IMR-90 (cell line): ENCODE data around the gene GALNT9. TPM values are rescaled to one million over a fixed set of nuclear protein-coding genes. Genes with fewer than 3 reads are reported as not detected.

Experiments
- ATAC-seq: fragments of 200-7000 bp; cut with Tn5 transposase; 2 replicates; pipeline ENCODE4 v1.9.1; 2020; ENCODE audit warnings: low read depth, mild to moderate bottlenecking, moderate library complexity
- BruUV-seq: library from RNA; stranded (reverse); fragments of 400-500 nt; replicated peaks from 2 replicates; lab custom pipeline; 2021; lab: Mats Ljungman, UMichigan
- CTCF ChIA-PET: fragments of 300-600 bp; formaldehyde crosslinking; extraction: SDS; loops from one replicate; lab custom pipeline; 2021; ENCODE audit warnings: antibody characterized with exemption; lab: Yijun Ruan, JAX
- POLR2A ChIA-PET: fragments of 300-600 bp; sonication (Branson Sonifier 250); formaldehyde crosslinking; loops from one replicate; lab custom pipeline; 2022; ENCODE audit warnings: antibody characterized with exemption; ENCODE audit not compliant: unreplicated experiment; lab: Charles Lee
- DNase-seq: peaks from one replicate; pipeline ENCODE4 v3.0.0; 2013
- H2AFZ ChIP-seq: replicated peaks from 2 replicates; pipeline ENCODE3; 2013; ENCODE audit warnings: low read length, mild to moderate bottlenecking; ENCODE audit not compliant: poor library complexity
- H2AK5ac ChIP-seq: 2 replicates; pipeline ENCODE4 v1.6.1; 2013; ENCODE audit warnings: low read depth, low read length, inconsistent platforms
- H2AK9ac ChIP-seq: replicated peaks from 2 replicates; pipeline ENCODE3; 2013; ENCODE audit warnings: mild to moderate bottlenecking, low read depth, low read length, moderate library complexity; ENCODE audit not compliant: poor library complexity
- H2BK120ac ChIP-seq: 2 replicates; pipeline ENCODE4 v1.6.1; 2013; ENCODE audit warnings: low read depth, low read length, inconsistent platforms
- H2BK15ac ChIP-seq: 3 replicates; pipeline ENCODE4 v1.6.1; 2013; ENCODE audit warnings: low read depth, low read length, inconsistent platforms
- H2BK20ac ChIP-seq: 2 replicates; pipeline ENCODE4 v1.6.1; 2013; ENCODE audit warnings: low read depth, mild to moderate bottlenecking, inconsistent platforms, low read length, moderate library complexity
- H2BK5ac ChIP-seq: 2 replicates; pipeline ENCODE4 v1.6.1; 2013; ENCODE audit warnings: mild to moderate bottlenecking, low read depth, low read length, inconsistent platforms; ENCODE audit not compliant: poor library complexity, severe bottlenecking
- H3K14ac ChIP-seq: replicated peaks from 2 replicates; pipeline ENCODE4 v1.6.1; 2013; ENCODE audit warnings: low read depth, low read length, inconsistent platforms
- H3K18ac ChIP-seq: 2 replicates; pipeline ENCODE4 v1.6.1; 2013; ENCODE audit warnings: low read depth, low read length, control low read depth
- H3K23ac ChIP-seq: 2 replicates; pipeline ENCODE4 v1.6.1; 2013; ENCODE audit warnings: low read depth, low read length, inconsistent platforms
- H3K27ac ChIP-seq: 2 replicates; pipeline ENCODE4 v1.5.1; 2013; ENCODE audit warnings: mild to moderate bottlenecking, control low read depth, low read length; ENCODE audit not compliant: insufficient read depth
- H3K27me3 ChIP-seq: 2 replicates; pipeline ENCODE4 v1.6.1; 2013; ENCODE audit warnings: low read length; ENCODE audit not compliant: control insufficient read depth, insufficient read depth
- H3K36me3 ChIP-seq: 2 replicates; pipeline ENCODE4 v1.6.1; 2013; ENCODE audit warnings: low read length, mixed read lengths; ENCODE audit not compliant: control insufficient read depth, insufficient read depth
- H3K4ac ChIP-seq: 2 replicates; pipeline ENCODE4 v1.6.1; 2013; ENCODE audit warnings: low read depth, low read length, inconsistent platforms
- H3K4me1 ChIP-seq: 2 replicates; pipeline ENCODE4 v1.6.1; 2013; ENCODE audit warnings: low read length, mixed read lengths; ENCODE audit not compliant: control insufficient read depth, insufficient read depth
- H3K4me2 ChIP-seq: 2 replicates; pipeline ENCODE4 v1.6.1; 2013; ENCODE audit warnings: low read depth, mild to moderate bottlenecking, control low read depth, low read length, moderate library complexity
- H3K4me3 ChIP-seq: 2 replicates; pipeline ENCODE4 v1.5.1; 2013; ENCODE audit warnings: low read depth, mild to moderate bottlenecking, control low read depth, low read length, moderate library complexity; ENCODE audit not compliant: insufficient read depth
- H3K56ac ChIP-seq: 2 replicates; pipeline ENCODE4 v1.6.1; 2013; ENCODE audit warnings: low read length, inconsistent platforms; ENCODE audit not compliant: insufficient read depth; ENCODE audit errors: extremely low read depth
- H3K79me1 ChIP-seq, 2 experiments: 2 replicates each; pipeline ENCODE4 v1.6.1; 2013; ENCODE audit warnings: low read length in 2 of 2, inconsistent platforms in 1 of 2, low read depth in 1 of 2
- H3K9ac ChIP-seq: 2 replicates; pipeline ENCODE4 v1.6.1; 2013; ENCODE audit warnings: low read depth, low read length, control low read depth
- H3K9me1 ChIP-seq: 2 replicates; pipeline ENCODE4 v1.6.1; 2013; ENCODE audit warnings: low read length, inconsistent platforms; ENCODE audit not compliant: insufficient read depth
- H3K9me3 ChIP-seq: 2 replicates; pipeline ENCODE4 v1.6.1; 2013; ENCODE audit warnings: low read length; ENCODE audit not compliant: control insufficient read depth, insufficient read depth
- H4K20me1 ChIP-seq: 2 replicates; pipeline ENCODE4 v1.6.1; 2013; ENCODE audit warnings: low read length, inconsistent platforms; ENCODE audit not compliant: insufficient read depth
- H4K5ac ChIP-seq: 2 replicates; pipeline ENCODE4 v1.6.1; 2013; ENCODE audit warnings: mild to moderate bottlenecking, low read depth, low read length, control low read depth
- H4K8ac ChIP-seq, 2 experiments: 2 replicates each; pipeline ENCODE4 v1.6.1; 2013; ENCODE audit warnings: low read depth in 2 of 2, low read length in 2 of 2, control low read depth in 1 of 2, inconsistent platforms in 1 of 2
- H4K91ac ChIP-seq: 2 replicates; pipeline ENCODE4 v1.6.1; 2013; ENCODE audit warnings: low read depth, low read length, inconsistent platforms; ENCODE audit not compliant: insufficient read depth
- BHLHE40 ChIP-seq: fragments of 150-350 bp; IDR thresholded peaks from 2 replicates; pipeline ENCODE4 v1.6.1; 2016; ENCODE audit warnings: mild to moderate bottlenecking, low read depth, low read length
- CEBPB ChIP-seq: IDR thresholded peaks from 2 replicates; pipeline ENCODE4 v1.6.1; 2012; ENCODE audit warnings: low read depth, low read length, improper control_type of control experiment
- FOS ChIP-seq: fragments of 150-350 bp; IDR thresholded peaks from 2 replicates; pipeline ENCODE4 v1.6.1; 2016; ENCODE audit warnings: low read depth, low read length
- MXI1 ChIP-seq: IDR thresholded peaks from 2 replicates; pipeline ENCODE4 v1.6.1; 2012; ENCODE audit warnings: low read depth, mild to moderate bottlenecking, low read length, moderate library complexity, borderline replicate concordance
- NFE2L2 ChIP-seq: fragments of 150-350 bp; IDR thresholded peaks from 2 replicates; pipeline ENCODE4 v1.6.1; 2016; ENCODE audit warnings: low read depth, mild to moderate bottlenecking, low read length
- SMC3 ChIP-seq: fragments of 150-350 bp; IDR thresholded peaks from 2 replicates; pipeline ENCODE4 v1.6.1; 2016; ENCODE audit warnings: low read depth, mild to moderate bottlenecking, antibody characterized with exemption, low read length, moderate library complexity
- WGBS, 2 experiments: methylation state at CpG; one replicate each; pipeline versions ENCODE4 v1.1.5 to v1.1.7; 2013; ENCODE audit warnings: missing lambda C conversion rate in 2 of 2; ENCODE audit not compliant: insufficient read length in 1 of 2; ENCODE audit errors: extremely low coverage in 2 of 2; 5-methylcytosine and 5-hydroxymethylcytosine counted together
- dilution Hi-C: fragments of 300-500 bp; cut with HindIII; formaldehyde crosslinking; loops from one replicate; pipeline ENCODE4 v1.14.3; 2018; ENCODE audit warnings: low sequenced_read_pairs; ENCODE audit not compliant: unreplicated experiment
- in situ Hi-C: fragments of 300-500 bp; cut with MboI; formaldehyde crosslinking; loops from 3 replicates; pipeline ENCODE4 v1.14.3; 2019; ENCODE audit warnings: low sequenced_read_pairs, inconsistent platforms, mixed read lengths
- intact Hi-C: fragments of 100-400 bp; cut with micrococcal nuclease; formaldehyde crosslinking; loops from 2 replicates; pipeline ENCODE4 v1.10.0; 2022
- polyA plus RNA-seq, 3 experiments: library from polyadenylated mRNA; depleted of rRNA; stranded (reverse); fragments of >200 nt; gene quantifications; 2 replicates each; pipeline ENCODE4 v1.2.3, GENCODE V29; 2012; ENCODE audit warnings: low replicate concordance in 1 of 3
- total RNA-seq: library from RNA; depleted of rRNA; stranded (reverse); fragments of >200 nt; gene quantifications from 2 replicates; pipeline ENCODE4 v1.2.3, GENCODE V29; 2012

GALNT9 gene
- total and polyA plus RNA-seq, 2 of the 4 experiments (the other 2 are of a cell fraction), result under 0.01 to 0.12 TPM

DNA sequence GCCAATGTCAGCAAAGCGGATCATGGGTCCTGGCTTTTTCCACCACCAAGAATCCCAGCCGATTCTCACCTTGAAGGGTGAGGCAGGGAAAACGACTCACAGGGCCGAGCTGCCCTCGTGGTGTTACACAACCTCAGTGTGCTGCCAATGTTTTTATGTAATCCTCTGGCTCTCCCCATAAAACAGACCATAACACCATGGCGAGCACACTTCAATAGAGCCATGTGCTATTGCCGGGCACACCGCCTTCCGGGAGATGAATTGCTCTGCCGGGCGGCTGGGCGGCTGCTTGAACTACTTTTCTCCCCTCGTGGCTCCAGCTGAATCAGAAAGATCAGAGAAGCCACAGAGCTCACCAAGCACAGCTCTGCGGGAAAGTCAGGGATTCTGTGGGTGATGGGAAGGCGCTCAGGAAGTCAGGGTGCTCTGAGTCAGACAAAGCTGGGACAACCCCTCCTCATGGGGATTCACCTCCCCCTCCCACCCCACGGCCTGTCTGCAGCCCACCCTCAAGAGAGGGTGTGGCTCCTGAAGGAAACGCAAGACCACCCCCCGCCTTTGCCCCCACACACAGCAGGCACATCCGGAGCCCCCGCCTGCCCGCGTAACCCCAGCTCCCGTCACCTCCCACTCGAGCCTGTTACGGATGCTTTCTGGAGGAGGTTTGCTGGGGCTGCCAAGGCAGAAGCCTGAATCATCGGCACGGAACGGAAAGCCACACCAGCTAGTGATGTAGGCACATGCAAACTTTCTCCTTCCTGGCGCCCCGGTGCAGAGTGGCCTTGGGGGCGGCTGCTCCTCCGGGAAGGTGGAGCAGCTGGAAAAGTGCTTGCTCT, 1.8 kb downstream of the GALNT9 start:
- peaks cover 9% of the 10 kb centered on the region; the same call in 1 of the 2 replicates for H3K27me3 ChIP-seq
- CTCF ChIA-PET, result interaction anchor here (0.6 kb wide), 1 partner anchor 53 kb away, joined by 5 read pairs; no protein-coding TSS in a partner anchor

More for the DNA sequence above, 1.8 kb downstream of the GALNT9 start:
- intact Hi-C loops (no loop called here), in situ Hi-C loops (no loop called here), dilution Hi-C loops (no loop called here)
- Histone ChIP-seq H4K20me1 (no peaks in the 10 kb centered on the region), H3K27ac (no peak overlapping the region; the same call in 1 of the 2 replicates), H3K4me3 (no peak overlapping the region), H4K8ac (no peak overlapping the region), H2AK9ac (no peak overlapping the region), H4K5ac (no peak overlapping the region), H3K18ac (no peak overlapping the region), H3K56ac (no peak overlapping the region), H2BK120ac (no peak overlapping the region), H3K9ac (no peak overlapping the region), H2BK20ac (no peak overlapping the region), H3K4ac (no peak overlapping the region), H4K91ac (no peak overlapping the region), H2AFZ (peak overlapping the region; percentile 74), H2BK5ac (no peak overlapping the region), H2BK15ac (no peak overlapping the region), H3K23ac (no peak overlapping the region), H3K79me1 (no peaks in the 10 kb centered on the region), H3K4me1 (no peaks in the 10 kb centered on the region), H3K14ac (no peak overlapping the region), H2AK5ac (no peak overlapping the region), H3K9me1 (no peaks in the 10 kb centered on the region), H3K4me2 (peak overlapping the region; percentile 32), H3K36me3 (no peaks in the 10 kb centered on the region), H3K9me3 (peaks cover 3% of the 10 kb centered on the region; the same call in 1 of the 2 replicates)
- ATAC-seq (peak; percentile 86), DNase-seq (peak; percentile 82)
- no TSS peak for BruUV-seq
- 28% methylated on average over 2 of the region's 32 CpGs; no CpG with 5 or more reads in 1 of the 2 experiments for WGBS, 2 experiments
- POLR2A ChIA-PET, result no interaction called here
- no peak for TF ChIP-seq FOS
- TF ChIP-seq SMC3, result no peak
- peak; percentile 80 for TF ChIP-seq CEBPB
- TF ChIP-seq BHLHE40, result peak; percentile 82
- TF ChIP-seq MXI1, result peak; percentile 68; the same call in 1 of the 2 replicates
- no peak for TF ChIP-seq NFE2L2
